Measurements from ENCODE around the gene MFRP. TPM values are rescaled to one million over a fixed set of nuclear protein-coding genes. Genes with fewer than 3 reads are reported as not detected.

Gene MFRP
- total RNA-seq, 1 donor from 2014 or later = 0.05 TPM

DNA sequence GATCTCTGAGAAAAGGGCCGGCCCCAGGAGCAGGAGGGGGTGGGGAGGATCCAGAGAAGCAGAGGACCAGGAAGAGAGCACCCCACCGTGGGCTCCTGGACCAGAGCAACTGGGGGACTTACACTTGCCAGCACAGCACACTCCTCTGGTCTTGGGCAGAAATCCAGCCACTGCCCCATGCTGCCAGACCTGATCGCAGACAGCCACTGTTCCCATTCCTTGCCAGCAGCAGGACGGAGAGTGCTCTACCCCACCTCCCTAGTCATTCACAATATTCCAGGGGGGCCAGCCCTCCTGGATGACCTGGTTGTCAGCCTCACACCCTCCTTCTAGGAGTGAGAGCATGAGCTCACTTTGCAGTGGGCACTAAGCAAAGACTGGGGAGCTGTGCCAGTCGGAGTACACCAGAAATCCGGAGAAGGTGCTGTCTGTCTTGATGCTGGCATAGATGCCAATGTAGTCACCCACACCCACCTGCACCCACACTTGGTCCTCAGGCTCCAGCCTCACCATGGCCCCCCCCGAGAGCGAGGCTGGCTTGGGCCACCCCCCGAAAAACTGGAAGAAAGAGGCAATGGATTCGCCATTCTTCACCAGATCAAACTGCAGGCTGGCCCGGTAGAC is 7.4 kb downstream of the MFRP start:
- DNase-seq (ENCODE audit: low read depth) = no peak

DNA sequence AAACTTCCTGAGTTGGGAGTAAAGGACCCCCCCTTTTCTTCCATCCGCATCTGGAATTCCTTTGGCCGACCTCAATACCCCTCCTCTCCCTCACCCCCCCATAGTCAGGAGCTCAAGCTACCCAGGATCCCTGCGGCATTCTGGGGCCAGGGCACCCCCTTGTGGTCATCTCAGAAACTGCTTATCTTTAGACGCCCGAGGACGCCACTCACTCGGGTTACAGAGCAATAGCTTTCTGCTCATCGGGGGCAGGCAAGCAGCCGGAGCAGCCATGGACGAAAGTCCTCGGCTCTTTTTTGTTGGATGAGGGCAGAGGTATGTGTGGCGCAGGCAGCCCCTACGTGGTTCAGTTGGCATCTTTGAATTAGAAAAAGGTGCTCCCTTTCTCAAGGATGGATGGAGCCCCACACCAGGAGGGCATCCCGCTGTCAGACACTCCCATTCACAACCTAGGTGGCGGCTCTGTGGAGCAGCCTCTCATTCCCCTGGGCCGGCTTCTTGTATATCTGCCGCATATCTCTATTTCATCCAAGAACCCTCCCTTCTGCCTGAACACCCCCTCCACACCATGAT is 8.1 kb downstream of the MFRP start:
- peak; percentile 83 for DNase-seq (ENCODE audit: low read depth)

DNA sequence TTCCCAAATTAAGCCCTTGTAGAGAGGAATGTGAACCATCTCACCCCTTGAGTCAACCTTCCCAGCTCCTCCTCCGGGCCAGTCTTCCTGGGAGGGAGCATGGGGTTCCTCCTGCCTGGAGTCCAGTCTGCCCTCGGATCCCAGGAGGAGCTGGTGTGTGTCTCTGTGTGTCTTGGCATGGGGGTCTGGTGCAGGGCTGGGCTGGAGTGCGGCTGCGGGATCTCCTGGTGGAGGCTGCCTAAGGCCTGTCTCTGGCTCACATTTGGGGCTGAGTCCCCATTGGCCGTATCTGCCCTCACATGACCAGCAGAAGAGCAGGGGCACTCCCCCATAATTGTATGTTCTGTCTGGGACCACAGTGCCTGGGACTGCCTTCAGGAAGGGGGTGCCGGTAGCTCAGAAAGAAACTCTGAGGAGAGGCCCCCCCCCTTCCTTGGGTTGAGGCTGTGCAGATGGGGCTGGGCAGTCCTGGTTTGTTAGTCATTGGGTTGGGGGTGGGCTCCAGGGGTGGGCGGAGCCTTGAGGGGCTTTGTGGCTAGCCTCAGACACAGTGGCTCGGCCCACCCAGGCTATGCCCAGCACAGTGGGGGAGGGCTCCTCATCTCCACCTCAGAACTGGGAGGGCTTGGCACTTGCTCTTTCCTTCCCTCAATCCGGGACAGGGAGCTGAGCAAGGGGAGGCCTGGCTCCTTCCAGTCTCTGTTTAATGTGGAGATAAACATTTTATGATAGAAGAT is 8.8 kb downstream of the MFRP start:
- DNase-seq (ENCODE audit: low read depth) = peak; percentile 63

DNA sequence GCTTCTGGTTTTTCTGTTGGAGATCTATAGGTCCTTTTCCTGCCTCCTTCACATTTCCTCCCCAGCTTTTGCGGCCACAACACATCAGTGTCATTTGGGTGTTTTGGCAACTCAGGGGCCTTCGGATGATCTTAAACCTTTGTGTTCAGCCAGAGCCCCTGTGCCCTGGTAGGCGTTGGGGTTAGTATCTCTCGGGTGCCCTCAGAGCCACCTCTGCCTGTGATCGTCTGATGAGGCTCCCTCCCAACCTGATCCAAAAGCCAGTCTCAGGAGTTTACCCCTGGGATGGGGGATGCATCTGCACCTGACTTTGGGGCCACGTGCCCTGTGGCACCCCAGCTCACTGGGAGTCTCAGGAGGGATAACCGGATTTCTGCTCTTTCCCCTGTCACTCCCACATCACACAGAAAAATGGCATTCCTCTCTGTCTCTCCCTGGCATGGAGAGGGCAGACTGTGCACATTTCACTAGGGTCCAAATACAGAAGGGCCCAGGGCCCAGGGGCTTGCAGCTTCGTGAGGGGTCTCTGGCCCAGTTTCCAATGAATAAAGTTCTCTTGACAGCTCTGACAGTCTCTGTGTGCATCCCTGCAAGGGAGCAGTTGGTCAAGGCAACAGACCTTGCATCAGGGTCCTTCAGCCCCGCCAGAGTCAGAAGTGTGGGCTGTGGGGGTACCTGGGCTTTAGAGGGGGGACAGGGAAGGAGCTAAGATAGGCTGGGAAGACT is 9.6 kb downstream of the MFRP start:
- DNase-seq (ENCODE audit: low read depth) = no peak

DNA sequence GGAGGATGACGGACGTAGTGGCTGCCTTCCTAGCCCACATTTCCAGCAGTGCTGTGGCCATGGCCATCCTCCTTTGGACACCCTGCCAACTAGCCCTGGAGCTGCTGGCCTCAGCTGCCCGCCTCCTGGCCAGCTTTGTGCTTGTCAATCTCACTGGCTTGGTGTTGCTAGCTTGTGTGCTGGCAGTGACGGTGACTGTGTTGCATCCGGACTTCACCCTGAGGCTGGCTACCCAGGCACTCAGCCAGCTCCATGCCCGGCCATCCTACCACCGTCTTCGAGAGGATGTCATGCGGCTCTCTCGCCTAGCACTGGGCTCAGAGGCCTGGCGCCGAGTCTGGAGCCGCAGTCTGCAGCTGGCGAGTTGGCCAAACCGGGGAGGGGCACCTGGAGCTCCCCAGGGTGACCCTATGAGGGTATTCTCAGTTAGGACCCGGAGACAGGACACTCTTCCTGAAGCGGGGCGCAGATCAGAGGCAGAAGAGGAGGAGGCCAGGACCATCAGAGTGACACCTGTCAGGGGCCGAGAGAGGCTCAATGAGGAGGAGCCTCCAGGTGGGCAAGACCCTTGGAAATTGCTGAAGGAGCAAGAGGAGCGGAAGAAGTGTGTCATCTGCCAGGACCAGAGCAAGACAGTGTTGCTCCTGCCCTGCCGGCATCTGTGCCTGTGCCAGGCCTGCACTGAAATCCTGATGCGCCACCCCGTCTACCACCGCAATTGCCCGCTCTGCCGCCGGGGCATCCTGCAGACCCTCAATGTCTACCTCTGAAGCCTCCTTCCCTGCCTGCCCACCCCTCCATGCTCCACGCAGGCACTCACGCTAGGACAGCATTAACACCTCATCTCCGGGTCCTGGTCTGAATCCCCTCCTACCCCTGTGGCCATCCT is 10.6 kb downstream of the MFRP start:
- peak; percentile 88 for DNase-seq (ENCODE audit: low read depth)

DNA sequence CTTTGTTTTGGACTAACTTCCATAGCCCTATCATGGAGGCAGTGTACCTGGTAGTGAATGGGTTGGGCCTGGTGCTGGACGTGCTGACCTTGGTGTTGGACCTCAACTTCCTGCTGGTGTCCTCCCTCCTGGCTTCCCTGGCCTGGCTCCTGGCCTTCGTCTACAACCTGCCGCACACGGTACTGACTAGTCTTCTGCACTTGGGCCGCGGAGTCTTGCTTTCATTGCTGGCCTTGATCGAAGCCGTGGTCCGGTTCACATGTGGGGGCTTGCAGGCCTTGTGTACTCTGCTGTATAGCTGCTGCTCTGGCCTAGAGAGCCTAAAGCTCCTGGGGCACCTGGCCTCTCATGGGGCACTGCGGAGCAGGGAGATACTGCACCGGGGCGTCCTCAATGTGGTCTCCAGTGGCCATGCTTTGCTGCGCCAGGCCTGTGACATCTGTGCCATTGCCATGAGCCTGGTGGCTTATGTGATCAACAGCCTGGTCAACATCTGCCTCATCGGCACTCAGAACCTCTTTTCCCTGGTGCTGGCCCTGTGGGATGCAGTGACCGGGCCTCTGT is 11.3 kb downstream of the MFRP start:
- no peak for DNase-seq (ENCODE audit: low read depth)

DNA sequence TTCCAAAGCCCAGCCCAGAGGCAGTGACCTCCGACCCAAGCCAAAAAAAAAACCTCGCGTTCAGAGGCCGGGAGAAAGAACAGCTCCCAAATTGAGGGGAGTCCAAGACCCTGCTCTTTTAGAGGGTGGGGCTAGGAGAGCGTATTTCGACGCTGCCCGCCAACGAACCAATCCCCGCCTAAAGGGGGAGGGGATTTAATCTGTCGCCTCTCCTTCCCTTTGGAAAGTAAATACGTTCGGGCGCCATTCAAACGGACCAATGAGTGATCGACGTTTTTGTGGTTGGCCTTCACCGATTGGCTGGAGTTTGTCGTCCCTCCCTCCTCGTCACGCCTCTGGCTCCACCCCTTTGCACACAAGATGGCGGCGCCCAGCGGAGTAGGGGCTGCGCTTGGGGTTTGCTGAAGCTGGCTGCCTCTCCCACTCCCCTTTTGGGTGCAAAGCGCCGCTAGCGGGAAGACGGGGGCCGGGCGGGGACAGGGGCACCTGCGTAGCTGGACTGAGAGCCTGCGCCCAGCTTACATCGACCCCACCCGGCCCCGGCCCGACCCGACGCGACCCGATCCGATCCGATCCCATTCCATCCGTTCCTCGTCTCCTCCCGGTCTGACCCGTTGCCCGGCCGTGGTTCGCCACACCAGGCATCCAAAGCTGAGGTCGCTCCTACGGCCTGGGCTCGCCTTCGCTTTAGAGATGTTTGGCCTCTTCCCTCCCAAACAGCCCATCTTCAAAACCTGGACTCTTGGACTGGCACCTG is 12.2 kb downstream of the MFRP start, which contains the start of gene RNF26:
Gene RNF26 (plus strand): TSS at position 354 of the 757 bp plus-strand sequence. CDS start 596 bp downstream, outside the sequence.
- peak; percentile 99 for DNase-seq (ENCODE audit: low read depth)

DNA sequence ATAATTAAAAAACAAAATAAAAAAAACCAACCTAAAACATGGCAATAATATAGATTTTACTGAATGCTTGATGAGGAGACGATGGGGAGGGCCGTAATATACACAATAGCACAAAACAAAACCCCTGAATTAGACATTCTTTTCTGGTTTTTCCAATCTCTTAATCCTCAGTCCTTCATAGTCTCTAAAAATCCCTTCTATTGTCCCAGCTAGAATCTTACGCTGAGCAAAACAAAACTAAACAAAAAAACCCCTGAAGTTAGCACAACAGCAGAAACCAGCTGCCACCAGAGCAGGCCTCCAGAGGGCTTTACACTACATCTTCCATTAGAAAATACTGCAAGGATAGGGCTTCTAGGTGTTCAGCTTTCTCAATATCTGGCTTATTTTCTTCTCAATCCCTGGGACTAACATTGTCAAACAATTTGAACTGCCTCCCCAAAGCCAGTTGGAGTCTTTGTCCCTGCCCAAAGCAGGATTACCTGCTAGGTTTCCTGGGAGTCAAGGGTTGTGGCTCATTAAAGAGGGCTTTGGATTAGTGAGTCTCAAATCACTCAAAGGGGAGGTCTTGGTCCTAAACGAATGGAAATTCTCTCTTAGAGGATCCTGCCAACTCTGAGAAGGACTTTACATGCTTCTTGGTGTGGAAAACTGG is 14.3 kb downstream of the MFRP start:
- no peak for DNase-seq (ENCODE audit: low read depth)

DNA sequence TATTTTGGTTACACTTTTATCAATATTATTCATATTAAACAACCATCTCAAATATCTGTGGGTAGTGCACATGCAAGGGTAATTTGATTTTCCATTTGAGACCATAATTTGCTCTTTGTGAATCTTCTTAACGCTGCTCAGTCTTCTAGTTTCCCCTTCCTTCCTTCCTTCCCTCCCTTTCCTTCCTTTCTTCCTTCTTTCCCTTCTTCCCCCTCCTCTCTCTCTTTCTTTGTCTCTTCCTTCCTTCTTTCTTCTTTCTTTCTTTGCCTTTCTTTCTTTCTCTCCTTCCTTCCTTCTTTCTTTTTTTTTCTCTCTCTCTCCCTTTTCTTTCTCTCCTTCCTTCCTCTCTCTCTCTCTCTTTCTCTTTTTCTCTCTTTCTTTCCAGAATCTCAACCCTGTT is 16.3 kb downstream of the MFRP start:
- no peak for DNase-seq (ENCODE audit: low read depth)

DNA sequence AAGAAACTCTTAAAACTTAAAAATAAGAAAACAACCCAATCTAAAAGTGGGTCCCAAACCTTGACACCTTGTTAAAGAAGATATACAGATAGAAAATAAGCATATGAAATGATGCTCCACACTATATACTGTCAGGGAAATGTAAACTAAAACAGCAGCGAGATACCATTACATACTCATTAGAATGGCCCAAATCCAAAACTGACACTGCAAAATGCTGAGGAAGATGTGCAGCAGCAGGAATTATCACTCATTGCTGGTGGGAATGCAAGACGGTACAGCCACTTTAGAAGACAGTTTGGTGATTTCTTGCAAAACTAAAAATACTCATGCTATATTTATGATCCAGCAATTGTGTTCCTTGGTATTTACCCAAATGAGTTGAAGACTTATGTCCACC is 17.2 kb downstream of the MFRP start:
- no peak for DNase-seq (ENCODE audit: low read depth)

DNA sequence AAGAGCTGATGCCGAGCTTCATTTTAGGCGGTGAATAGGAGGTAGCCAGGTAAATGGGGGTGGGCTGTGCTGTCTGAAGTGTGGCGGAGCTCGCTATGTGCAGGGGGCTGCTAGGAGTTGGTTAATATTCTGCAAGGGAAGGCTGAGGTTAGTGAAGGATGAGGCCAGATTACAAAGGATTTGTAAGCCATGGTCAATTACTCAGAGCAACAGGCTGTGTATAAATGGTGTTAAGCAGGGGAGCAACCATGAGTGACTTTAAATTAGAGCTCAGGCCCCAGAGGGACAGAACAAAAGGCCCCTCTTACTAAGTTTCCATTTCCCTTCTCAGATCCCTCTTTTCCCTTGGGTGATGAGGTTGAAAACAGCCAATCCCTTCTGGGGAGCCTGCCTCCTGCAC is 22.3 kb downstream of the MFRP start:
- DNase-seq (ENCODE audit: low read depth) = no peak

DNA sequence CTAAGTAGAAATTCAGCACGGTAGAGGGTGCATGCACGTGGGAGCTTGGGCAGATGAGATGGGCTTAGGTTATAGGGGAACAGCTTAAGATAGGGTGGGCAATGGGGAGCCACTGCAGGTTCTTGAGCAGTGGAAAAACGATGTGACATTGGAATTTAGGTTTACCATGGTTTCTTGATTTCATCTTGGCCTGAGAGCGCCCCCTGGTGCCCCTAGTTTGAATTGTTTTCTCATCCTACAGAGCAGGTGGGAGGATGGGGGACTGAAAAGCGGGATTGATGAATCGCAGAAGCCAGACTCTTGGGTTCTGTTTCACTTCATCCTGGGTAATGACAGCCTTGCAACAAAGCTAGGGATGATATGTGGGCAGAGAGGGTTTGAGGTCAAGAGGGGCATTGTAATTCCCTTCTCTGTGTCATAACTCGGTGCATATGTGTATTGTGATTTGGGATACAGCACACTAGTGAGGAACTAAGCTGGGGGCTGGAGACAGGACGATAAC is 22.9 kb downstream of the MFRP start:
- DNase-seq (ENCODE audit: low read depth) = peak; percentile 77

DNA sequence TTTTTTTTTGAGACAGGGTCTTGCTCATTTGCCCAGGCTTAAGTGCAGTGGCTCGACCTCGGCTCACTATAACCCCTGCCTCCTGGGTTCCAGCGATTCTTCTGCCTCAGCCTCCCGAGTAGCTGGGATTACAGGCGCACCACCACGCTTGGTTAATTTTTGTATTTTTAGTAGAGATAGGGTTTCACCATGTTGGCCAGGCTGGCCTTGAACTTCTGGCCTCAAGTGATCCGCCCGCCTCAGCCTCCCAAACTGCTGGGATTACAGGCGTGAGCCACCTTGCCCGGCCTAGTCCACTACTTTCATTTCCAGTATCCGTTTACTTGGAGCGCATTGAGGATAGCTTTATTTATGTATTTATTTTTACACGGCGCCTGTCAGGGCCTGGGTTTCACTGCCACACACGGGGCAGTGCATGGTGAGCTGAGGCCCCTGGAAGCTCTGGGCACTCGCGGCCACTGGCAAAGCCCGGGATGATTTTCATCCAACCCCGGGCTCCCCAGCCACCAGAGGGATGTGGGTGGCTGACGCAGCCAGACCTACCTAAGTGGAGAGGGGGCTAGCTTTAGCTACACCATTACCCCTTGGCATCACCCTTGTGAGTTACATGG is 23.5 kb downstream of the MFRP start:
- no peak for DNase-seq (ENCODE audit: low read depth)

DNA sequence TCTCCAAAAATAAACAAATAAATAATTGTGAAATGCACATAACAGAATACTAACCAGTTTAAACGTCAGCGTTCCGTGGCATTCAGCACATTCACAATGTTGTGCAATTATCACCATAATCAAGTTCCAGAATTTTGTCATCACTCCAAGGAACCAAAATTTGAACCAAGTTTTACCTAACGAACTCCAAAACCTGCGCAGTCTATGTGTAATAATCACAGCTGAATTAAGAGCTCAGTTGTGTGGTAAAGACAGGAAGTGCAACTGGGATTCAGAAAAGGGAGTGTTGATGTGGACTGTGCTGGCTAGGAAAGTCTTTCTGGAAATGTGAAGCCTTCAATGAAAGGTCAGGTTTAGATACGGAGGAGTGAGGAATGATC is 24.2 kb downstream of the MFRP start:
- no peak for DNase-seq (ENCODE audit: low read depth)

DNA sequence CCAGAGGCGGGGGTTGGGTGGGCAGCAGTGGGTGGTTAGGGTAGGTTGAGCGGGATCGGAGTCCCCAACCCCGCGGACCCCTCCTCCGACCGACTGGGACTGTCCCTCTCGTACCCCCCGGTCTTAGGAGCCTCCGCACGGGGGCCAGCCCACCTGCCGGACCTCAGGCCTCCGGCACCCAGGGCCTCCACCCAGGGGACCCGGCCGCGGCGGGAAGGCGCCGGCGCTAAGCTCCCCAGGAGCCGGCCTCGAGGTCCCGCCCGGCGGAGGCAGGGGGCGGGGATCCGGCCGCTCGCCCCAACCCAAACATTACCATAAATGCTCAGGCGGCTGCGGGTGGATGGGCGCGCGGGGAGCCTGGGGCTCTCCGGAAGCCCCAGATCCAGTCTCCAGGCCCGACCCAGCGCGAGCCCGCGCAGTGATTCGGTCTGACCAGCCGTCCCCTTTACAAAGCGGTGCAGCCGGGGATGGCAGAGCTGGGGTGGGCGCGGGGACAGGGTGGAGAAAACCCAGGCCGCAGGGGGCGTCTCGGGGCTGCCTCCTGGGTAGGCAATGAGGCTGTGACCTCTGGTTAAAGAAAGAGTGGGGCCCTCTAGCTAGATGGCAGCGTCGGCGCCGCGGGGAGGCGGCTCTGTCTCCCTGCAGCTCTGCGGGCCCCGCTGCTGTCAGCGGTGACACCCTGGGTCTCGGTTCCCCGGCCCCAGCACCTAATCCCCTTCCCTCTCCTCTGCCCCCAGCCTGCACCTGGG is 25.6 kb downstream of the MFRP start:
- DNase-seq (ENCODE audit: low read depth) = no peak

DNA sequence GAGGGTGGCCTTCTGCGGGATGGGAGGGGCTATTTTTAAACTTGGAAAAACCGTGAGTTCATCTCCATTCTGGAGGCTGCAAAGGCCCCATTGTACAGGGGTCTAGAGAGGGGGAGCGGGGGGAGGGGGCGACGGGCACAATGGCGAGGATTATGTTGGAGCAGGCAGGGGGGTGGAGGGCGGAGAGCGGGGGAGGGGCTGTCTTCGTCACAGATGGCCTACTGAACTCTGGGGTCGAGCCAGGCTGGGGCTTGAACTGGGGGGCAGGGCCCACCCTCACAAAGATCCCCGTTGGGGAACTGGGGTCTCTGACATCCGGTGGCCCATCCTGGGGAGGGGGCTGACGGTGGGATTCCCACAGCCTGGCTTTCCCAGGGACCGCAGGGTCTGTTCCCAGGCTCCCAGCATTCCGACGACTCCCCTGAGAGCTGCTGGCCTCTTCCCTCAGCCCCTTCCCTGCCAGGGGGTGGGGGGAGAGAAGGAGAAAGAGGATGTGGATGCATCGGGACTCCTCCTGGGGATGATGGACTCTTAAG is 26.2 kb downstream of the MFRP start:
- no peak for DNase-seq (ENCODE audit: low read depth)

DNA sequence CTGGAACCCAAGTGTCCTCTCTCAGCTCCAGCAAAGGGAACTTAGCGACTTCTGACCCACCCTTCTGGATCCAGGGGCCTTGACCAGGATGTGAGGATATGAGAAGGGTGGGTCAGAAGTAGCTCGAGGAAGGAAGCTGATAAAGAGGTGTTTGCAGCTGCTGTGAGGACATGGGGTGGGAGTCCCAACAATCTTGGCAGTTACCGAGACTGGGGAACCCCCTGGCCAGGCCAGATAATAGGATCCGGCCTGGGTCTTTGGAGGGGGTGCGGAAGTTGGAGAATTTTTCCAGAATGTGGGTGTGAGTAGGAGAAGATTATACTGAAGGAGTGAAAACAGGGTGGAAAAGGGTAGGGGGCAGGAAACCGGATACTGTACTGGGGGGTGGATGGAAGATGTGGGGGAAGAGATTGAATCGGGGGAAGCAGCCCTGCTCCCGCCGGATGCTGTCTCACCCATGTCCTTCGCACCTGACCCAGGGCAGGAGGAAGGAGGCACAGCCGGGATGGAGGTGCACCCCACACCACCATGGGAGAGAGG is 26.7 kb downstream of the MFRP start:
- DNase-seq (ENCODE audit: low read depth) = no peak
